HG03342 (cell line): ENCODE data around the gene SOX15.

Source experiments
- ATAC-seq: cut with Tn5 transposase; IDR thresholded peaks from one replicate; pipeline ENCODE4 v1.9.1; 2021; ENCODE audit warnings: mild to moderate bottlenecking, moderate library complexity; ENCODE audit not compliant: unreplicated experiment

SOX15 gene

DNA sequence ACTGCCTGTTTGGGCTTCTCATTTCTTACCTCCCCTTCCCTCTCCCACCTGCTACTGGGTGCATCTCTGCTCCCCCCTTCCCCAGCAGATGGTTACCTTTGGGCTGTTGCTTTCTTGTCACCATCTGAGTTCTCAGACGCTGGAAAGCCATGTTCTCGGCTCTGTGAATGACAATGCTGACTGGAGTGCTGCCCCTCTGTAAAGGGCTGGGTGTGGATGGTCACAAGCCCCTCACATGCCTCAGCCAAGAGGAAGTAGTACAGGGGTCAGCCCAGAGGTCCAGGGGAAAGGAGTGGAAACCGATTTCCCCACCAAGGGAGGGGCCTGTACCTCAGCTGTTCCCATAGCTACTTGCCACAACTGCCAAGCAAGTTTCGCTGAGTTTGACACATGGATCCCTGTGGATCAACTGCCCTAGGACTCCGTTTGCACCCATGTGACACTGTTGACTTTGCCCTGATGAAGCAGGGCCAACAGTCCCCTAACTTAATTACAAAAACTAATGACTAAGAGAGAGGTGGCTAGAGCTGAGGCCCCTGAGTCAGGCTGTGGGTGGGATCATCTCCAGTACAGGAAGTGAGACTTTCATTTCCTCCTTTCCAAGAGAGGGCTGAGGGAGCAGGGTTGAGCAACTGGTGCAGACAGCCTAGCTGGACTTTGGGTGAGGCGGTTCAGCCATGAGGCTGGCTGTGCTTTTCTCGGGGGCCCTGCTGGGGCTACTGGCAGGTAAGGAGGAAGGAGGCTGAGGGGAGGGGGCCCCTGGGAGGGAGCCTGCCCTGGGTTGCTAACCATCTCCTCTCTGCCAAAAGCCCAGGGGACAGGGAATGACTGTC lies 10.7 kb downstream of the SOX15 start, which contains the start of gene CD68:
TSS of gene CD68 (plus strand) at position 638 of the 833 bp plus-strand sequence. CDS start at position 678, 40 bp downstream.
- ATAC-seq: peak; percentile 46

DNA sequence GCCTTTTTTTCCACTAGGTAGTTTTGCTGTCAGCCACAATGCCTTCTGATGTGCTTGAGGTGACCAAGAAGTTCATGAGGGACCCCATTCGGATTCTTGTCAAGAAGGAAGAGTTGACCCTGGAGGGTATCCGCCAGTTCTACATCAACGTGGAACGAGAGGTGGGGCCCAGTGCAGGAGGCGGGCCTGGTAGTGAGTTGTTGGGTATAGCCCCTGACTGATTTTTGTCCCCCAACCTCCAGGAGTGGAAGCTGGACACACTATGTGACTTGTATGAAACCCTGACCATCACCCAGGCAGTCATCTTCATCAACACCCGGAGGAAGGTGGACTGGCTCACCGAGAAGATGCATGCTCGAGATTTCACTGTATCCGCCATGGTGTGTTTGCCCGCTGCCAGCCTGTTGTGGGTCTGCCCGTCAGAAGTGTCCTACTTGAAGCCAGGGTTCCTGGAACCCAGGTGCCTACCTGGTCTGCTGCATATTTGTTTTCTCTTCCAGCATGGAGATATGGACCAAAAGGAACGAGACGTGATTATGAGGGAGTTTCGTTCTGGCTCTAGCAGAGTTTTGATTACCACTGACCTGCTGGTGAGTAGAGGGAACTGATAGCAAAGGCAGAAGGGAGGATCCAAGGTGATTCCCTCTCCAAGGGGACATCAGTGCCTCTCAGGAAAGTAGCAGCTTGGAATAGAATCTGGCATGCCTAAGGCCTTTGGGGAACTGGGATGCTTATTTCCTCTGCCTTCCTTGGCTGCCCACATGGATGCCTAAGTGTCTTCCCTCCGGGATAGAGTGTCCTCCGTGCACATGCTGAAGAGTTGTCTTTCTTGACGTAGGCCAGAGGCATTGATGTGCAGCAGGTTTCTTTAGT lies 12.3 kb downstream of the SOX15 start:
- no peak for ATAC-seq

GRCh38 chr17:7576432-7576937 lies 13.4 kb downstream of the SOX15 start:
- no peak for ATAC-seq

DNA sequence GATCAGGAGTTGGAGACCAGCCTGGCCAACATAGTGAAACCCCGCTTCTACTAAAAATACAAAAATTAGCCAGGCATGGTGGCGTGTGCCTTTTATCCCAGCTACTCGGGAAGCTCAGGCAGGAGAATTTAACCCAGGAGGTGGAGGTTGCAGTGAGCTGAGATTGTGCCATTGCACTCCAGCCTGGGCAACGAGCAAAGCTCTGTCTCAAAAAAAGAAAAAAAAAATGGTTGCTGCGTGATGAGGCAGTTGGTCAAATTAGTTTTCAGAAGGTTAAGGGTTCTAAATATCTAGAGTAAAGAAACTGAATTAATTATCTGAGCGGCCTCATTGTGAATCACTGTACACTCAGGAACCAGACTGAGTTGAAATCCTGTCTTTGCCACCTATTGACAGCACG lies 13.9 kb downstream of the SOX15 start:
- no peak for ATAC-seq

- ATAC-seq: no peak
Measured at GRCh38 chr17:7575481-7575883, 14.4 kb downstream of the SOX15 start.

DNA sequence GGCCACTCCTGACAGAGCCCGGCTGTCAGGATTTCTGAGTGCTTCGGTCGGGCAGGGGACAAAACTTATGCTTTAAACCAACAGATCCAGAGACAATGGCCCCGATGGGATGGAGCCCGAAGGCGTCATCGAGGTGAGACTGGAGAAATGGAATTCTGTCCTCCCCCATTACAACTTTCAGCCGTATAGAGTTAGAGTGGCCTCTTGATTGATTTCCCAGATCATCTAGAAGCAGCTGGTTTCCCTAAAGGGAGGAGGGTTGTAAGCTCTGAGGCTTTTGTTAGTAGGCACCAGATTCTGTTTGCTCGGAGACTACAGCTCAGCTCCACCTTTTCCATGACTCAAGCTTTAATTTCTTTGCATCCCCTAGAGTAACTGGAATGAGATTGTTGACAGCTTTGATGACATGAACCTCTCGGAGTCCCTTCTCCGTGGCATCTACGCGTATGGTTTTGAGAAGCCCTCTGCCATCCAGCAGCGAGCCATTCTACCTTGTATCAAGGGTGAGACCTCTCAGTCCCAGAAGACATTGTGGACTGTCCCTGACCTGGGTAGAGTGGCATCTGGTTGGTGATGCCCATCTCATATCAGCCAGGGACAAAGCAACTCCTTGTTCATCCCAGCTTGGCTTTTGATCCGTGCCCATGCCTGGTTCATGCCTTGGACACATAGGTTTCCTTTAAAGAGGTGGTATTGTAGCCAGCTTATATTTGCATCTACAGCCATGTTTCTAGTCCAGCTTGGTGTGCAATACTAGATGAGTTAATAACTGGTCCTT lies 15.5 kb downstream of the SOX15 start:
- no peak for ATAC-seq

DNA sequence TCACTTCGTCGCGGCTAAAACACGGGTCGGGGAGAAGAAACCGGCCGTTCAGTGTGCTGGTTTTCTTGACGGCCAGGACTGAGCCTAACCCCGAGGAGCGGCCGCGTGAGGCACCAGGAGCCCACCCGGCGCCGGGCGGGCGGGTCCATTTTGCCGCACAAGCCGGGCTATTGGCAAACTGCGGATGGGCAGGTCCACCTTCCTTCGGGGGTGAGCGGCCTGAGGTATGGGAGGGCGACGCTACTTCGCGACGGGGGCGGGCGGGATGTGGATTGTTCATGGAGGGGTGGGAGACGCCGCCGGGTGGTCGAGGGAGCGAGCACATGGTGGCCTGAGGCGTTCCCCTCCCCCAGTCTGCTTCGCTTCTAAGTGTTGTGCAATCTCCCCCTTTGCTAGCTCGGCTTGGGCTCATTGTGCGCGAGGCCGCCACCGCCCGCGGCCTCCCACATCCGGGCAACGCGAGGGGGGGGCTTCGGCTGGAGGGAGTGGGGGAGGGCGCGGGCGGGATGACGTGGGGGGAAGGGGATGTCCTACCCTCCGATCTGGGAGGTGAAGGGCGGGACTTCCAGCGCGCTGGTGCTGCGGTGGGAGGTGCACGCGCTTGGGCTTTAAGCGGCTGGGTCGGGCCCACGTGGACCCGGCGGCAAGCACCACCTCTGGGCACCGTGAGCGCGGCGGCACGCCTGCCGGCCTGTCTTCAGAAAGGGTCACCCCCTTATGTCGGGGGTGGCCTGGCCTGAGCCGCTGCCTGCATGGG lies 16.4 kb downstream of the SOX15 start:
- ATAC-seq: no peak

GRCh38 chr17:7572588-7573323 lies 17.1 kb downstream of the SOX15 start:
- peak; percentile 8 for ATAC-seq

DNA sequence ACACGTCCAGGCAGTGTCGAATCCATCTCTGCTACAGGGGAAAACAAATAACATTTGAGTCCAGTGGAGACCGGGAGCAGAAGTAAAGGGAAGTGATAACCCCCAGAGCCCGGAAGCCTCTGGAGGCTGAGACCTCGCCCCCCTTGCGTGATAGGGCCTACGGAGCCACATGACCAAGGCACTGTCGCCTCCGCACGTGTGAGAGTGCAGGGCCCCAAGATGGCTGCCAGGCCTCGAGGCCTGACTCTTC lies 17.6 kb downstream of the SOX15 start:
- peak; percentile 84 for ATAC-seq

- no peak for ATAC-seq
Measured at GRCh38 chr17:7570351-7570750, 19.5 kb downstream of the SOX15 start.

DNA sequence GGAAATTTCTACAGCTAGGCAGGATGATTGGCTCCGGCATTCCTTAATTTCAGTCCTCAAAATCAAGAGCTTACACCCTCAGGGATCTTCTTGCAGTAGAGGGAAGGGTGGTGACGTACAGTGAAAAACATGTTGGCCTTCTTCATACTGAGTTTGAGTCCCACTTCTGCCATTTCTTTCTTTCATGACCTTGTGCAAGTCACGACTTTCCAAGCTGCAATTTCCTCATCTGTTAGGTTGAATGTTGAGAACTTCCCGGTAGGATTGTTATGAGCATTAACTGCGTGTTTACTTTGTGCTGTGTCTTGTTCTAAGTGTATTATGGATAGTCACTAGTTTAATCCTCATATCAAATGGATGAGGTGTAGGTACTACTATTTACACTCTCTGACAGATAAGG lies 20.3 kb downstream of the SOX15 start:
- ATAC-seq: no peak

GRCh38 chr17:7563115-7563869 lies 26.6 kb downstream of the SOX15 start:
- no peak for ATAC-seq

DNA sequence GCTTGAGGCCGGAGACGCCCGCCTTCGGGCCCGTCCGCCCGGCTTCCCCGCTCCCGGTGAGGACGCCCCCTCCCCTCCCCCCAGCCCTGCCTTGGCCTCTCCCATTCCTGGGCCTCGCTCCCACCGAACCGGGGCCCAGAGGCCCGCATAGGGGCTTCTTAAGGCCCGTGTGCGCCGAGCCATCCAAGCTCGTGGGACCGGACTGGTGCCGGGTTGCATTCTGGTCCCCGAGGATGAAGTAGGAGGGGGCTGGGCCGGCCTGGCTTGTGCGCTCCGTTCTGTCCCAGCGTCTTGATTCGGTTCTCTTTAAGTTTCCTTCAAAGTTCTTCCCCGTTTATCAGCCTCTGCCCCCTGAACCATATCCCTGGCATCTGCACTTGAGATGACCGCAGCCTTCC lies 27.7 kb downstream of the SOX15 start:
- ATAC-seq: no peak

DNA sequence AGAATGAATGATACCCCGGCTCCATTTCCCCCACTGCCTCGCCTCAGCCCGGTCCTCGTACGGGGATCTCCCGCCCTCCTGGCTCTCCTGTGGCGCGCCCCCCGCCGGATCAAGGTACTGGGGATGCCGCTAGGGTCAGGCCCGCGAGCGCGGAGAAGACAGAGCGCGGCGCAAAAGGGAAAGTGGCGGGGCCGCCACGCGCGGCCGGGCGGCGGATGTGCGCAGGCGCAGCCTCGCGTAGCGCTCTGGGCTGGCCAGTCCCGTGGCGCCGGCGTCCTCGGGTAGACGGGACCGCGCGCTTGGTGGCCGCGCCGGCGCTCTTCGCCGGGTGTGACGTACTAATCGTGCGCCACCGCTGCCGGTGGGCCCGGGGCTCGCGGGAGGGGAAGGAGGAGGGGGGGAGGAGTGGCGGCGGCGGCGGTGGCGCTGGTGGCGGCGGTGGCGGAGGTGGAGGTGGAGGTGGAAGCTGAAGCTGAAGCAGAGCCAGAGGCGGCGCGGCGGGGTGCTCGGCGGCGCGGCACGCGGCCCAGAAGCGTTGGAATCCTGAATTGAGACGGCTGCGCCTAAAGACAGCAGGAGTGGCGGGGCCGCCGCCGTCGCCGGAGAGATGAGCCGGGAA lies 28.2 kb downstream of the SOX15 start, which contains the start of gene SENP3:
TSS of gene SENP3 (plus strand) at position 331 of the 619 bp plus-strand sequence. CDS start 1,158 bp downstream, outside the sequence.
- ATAC-seq: peak; percentile 54

GRCh38 chr17:7561028-7561575 lies 28.8 kb downstream of the SOX15 start:
- peak; percentile 44 for ATAC-seq

DNA sequence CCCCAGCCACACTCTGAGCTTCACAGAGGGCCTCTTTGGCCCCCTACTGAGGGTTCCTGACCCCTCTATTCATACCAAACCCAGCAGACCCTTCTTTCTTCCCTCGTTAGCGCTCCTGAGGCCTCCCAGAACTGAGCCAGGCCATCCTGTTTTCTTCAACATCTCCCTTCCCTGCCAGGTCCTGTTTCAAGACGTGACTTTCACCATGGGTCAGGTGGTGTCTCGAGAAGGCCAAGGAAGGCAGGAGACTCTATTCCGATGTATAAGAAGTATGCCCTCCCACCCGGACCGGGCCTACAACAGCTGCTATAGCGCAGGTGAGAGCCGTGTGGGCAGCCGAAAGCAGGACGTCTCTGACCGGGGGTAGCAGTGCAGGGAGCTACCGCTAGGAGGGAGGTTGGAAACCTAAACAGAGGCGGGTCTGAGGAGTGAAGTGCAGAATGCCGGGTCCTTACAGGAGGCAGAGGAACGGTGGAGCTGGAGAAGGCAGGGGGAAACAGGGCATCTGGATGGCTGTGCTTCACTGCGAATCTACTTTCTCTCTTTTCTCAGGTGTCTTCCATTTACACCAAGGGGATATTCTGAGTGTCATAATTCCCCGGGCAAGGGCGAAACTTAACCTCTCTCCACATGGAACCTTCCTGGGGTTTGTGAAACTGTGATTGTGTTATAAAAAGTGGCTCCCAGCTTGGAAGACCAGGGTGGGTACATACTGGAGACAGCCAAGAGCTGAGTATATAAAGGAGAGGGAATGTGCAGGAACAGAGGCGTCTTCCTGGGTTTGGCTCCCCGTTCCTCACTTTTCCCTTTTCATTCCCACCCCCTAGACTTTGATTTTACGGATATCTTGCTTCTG lies 29.5 kb downstream of the SOX15 start:
- ATAC-seq: no peak
